H1 (cell line): ENCODE measurements around the gene DUOXA1. TPM values are rescaled to one million over a fixed set of nuclear protein-coding genes. Genes with fewer than 3 reads are reported as not detected.

Experiments
- CREB1 ChIP-seq: IDR thresholded peaks from 2 replicates; pipeline ENCODE4 v1.6.1; 2012; ENCODE audit warnings: inconsistent platforms
- HDAC6 ChIP-seq: IDR thresholded peaks from one replicate; pipeline ENCODE4 v1.7.1; 2012; ENCODE audit warnings: low read depth, mild to moderate bottlenecking, inconsistent platforms, low read length, moderate library complexity
- polyA plus RNA-seq, 7 experiments: library from polyadenylated mRNA; depleted of rRNA in 3 of 7; stranded (reverse) in 5 of 7; unstranded in 2 of 7; fragments of >200 nt in 5 of 7; fragments of 200-250 nt in 2 of 7; gene quantifications; 1 replicate in 5 of 7; 2 replicates in 1 of 7; 4 replicates in 1 of 7; pipeline versions ENCODE4 v1.2.1 to v1.2.3, GENCODE V29; 2011 to 2013; ENCODE audit warnings: missing spikeins in 2 of 7, mixed read lengths in 2 of 7
- total RNA-seq: library from RNA; stranded (reverse); fragmentation: NEBNext Ultra II Directional; extraction: Animal tissue kit (Norgen Biotek cat#: 25700); gene quantifications from 2 replicates; pipeline ENCODE4 v1.2.1, GENCODE V29; 2021

The DUOXA1 gene
- total and polyA plus RNA-seq, 2 of the 8 experiments (the other 6 are each of a cell fraction or from before 2014, with no cell fraction given), result 0.18 TPM; not detected in 1

DNA sequence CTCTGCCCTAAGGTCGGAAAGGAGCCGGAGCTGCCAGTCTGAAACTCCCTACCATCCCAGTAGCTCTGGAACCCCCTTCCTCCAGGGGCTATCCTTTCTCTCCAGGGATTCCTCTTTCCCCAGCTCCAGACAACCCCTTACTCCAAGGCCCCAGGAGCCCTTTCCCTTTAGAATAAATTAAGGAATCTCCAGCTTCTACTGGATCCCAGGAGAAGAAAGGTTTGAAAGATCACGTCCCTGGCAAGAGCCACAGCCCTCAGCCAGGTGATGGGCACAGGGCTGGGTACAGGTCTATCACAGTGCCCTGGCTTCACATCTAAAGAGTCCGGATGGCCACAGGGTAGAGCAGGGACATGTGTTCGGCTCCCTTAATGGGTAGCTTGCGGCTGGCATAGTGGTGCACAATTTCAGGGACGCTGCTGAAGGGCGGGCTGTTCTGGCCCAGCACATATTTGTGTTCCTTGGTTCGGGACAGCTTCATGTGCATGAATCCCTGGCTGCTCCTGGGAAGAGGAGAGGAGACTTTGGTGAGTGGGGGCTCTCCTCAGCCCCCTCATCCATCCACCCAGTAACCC lies 38.0 kb upstream of the DUOXA1 start (continued):
- no peak for TF ChIP-seq HDAC6
- TF ChIP-seq CREB1, result no peak
